ENCODE results near the gene EPG5.
"Not testable (repeated sequence)": the region's sequence is repeated elsewhere in the genome, so short reads cannot be mapped to it uniquely, and the experiment has no call there.

EPG5 gene

GRCh38 chr18:45980229-45980628 is 13.1 kb upstream of the EPG5 start:
- in situ Hi-C loops (cut with MboI; ENCODE audit: low sequenced_read_pairs) = no loop called here

- in situ Hi-C loops (cut with MboI; ENCODE audit: low sequenced_read_pairs) = no loop called here
Measured at GRCh38 chr18:45978084-45978483, 11.0 kb upstream of the EPG5 start.

GRCh38 chr18:45976974-45977373 is 9.8 kb upstream of the EPG5 start:
- in situ Hi-C loops (cut with MboI; ENCODE audit: low sequenced_read_pairs) = no loop called here

GRCh38 chr18:45976566-45976965 is 9.4 kb upstream of the EPG5 start:
- in situ Hi-C loops (cut with MboI; ENCODE audit: low sequenced_read_pairs) = no loop called here

GRCh38 chr18:45974088-45974536 is 7.0 kb upstream of the EPG5 start:
- in situ Hi-C loops (cut with MboI; ENCODE audit: low sequenced_read_pairs) = no loop called here

GRCh38 chr18:45964913-45965312 is 2.2 kb downstream of the EPG5 start:
- in situ Hi-C loops (cut with MboI; ENCODE audit: low sequenced_read_pairs) = not testable (repeated sequence)

GRCh38 chr18:45962866-45963265 is 4.3 kb downstream of the EPG5 start:
- in situ Hi-C loops (cut with MboI; ENCODE audit: low sequenced_read_pairs) = no loop called here

- in situ Hi-C loops (cut with MboI; ENCODE audit: low sequenced_read_pairs) = no loop called here
Measured at GRCh38 chr18:45962461-45962860, 4.7 kb downstream of the EPG5 start.

GRCh38 chr18:45959484-45959883 is 7.6 kb downstream of the EPG5 start:
- in situ Hi-C loops (cut with MboI; ENCODE audit: low sequenced_read_pairs) = not testable (repeated sequence)

- in situ Hi-C loops (cut with MboI; ENCODE audit: low sequenced_read_pairs) = no loop called here
Measured at GRCh38 chr18:45958730-45959129, 8.4 kb downstream of the EPG5 start.

GRCh38 chr18:45958027-45958426 is 9.1 kb downstream of the EPG5 start:
- in situ Hi-C loops (cut with MboI; ENCODE audit: low sequenced_read_pairs) = no loop called here

GRCh38 chr18:45957100-45957499 is 10.0 kb downstream of the EPG5 start:
- in situ Hi-C loops (cut with MboI; ENCODE audit: low sequenced_read_pairs) = no loop called here

- in situ Hi-C loops (cut with MboI; ENCODE audit: low sequenced_read_pairs) = no loop called here
Measured at GRCh38 chr18:45954070-45954934, 12.8 kb downstream of the EPG5 start.

GRCh38 chr18:45951016-45951714 is 16.0 kb downstream of the EPG5 start:
- in situ Hi-C loops (cut with MboI; ENCODE audit: low sequenced_read_pairs) = no loop called here

GRCh38 chr18:45945669-45946068 is 21.5 kb downstream of the EPG5 start:
- in situ Hi-C loops (cut with MboI; ENCODE audit: low sequenced_read_pairs) = no loop called here

- in situ Hi-C loops (cut with MboI; ENCODE audit: low sequenced_read_pairs) = no loop called here
Measured at GRCh38 chr18:45940724-45941123, 26.4 kb downstream of the EPG5 start.

- in situ Hi-C loops (cut with MboI; ENCODE audit: low sequenced_read_pairs) = no loop called here
Measured at GRCh38 chr18:45939236-45939635, 27.9 kb downstream of the EPG5 start.

GRCh38 chr18:45938488-45938935 is 28.6 kb downstream of the EPG5 start:
- in situ Hi-C loops (cut with MboI; ENCODE audit: low sequenced_read_pairs) = no loop called here

GRCh38 chr18:45935591-45936335 is 31.4 kb downstream of the EPG5 start:
- in situ Hi-C loops (cut with MboI; ENCODE audit: low sequenced_read_pairs) = no loop called here

- in situ Hi-C loops (cut with MboI; ENCODE audit: low sequenced_read_pairs) = no loop called here
Measured at GRCh38 chr18:45932708-45933107, 34.4 kb downstream of the EPG5 start.

- in situ Hi-C loops (cut with MboI; ENCODE audit: low sequenced_read_pairs) = no loop called here
Measured at GRCh38 chr18:45930963-45931362, 36.2 kb downstream of the EPG5 start.

Data from hTERT RPE-1 (cell line).